Thyroid gland (tissue), 4 donors: Measurements from ENCODE around the gene CHST8. TPM values are rescaled to one million over a fixed set of nuclear protein-coding genes. Genes with fewer than 3 reads are reported as not detected.

Experiments used
- DNase-seq, 2 donors: peaks; one replicate each; pipeline ENCODE4 v3.0.0-alpha.2; 2019
- H3K27ac ChIP-seq, 3 donors: fragments of 200-600 bp; sonication (generic); 1 replicate in 2 of 3; 2 replicates in 1 of 3; pipeline ENCODE4 v1.5.1; 2016 to 2019; ENCODE audit warnings: mild to moderate bottlenecking in 1 of 3, moderate library complexity in 1 of 3
- H3K27me3 ChIP-seq: fragments of 200-600 bp; sonication (generic); one replicate; pipeline ENCODE4 v1.5.1; 2019
- H3K36me3 ChIP-seq, 2 donors: fragments of 200-600 bp; sonication (generic); one replicate each; pipeline ENCODE4 v1.5.1; 2016 to 2019
- H3K4me1 ChIP-seq, 2 donors: fragments of 200-600 bp; sonication (generic); one replicate each; pipeline ENCODE4 v1.5.1; 2017 to 2019
- H3K4me3 ChIP-seq, 3 donors: fragments of 200-600 bp; sonication (generic); replicated peaks in 1 of 3; 1 replicate in 2 of 3; 2 replicates in 1 of 3; pipeline ENCODE4 v1.5.1; 2016; ENCODE audit warnings: mild to moderate bottlenecking in 1 of 3
- H3K9me3 ChIP-seq: fragments of 200-600 bp; sonication (generic); one replicate; pipeline ENCODE4 v1.5.1; 2017
- CTCF ChIP-seq, 6 experiments: fragments of 200-600 bp in 3 of 6; fragments of 450-650 bp in 3 of 6; sonication (generic) in 3 of 6; IDR thresholded peaks; one replicate each; pipeline ENCODE4 v1.5.1; 2016 to 2019; ENCODE audit warnings: antibody characterized with exemption in 6 of 6, mild to moderate bottlenecking in 2 of 6, inconsistent platforms in 1 of 6, moderate library complexity in 1 of 6
- POLR2A ChIP-seq, 2 donors: fragments of 450-650 bp; IDR thresholded peaks; one replicate each; pipeline ENCODE4 v1.6.1; 2017; ENCODE audit warnings: antibody characterized with exemption in 2 of 2, mild to moderate bottlenecking in 2 of 2, moderate library complexity in 1 of 2
- WGBS, 2 donors: methylation state at CpG; one replicate each; pipeline ENCODE4 v1.1.5; 2017; 5-methylcytosine and 5-hydroxymethylcytosine counted together
- intact Hi-C: fragments of 100-400 bp; cut with DNase I; formaldehyde crosslinking; loops from one replicate; pipeline ENCODE4 v1.15.1; 2023
- total RNA-seq, 4 donors: library from RNA; depleted of rRNA; stranded (reverse); fragments of >200 nt; gene quantifications; one replicate each; pipeline ENCODE4 v1.2.3, GENCODE V29; 2016

CHST8 gene
- total RNA-seq, 4 donors from 2014 or later, result 0.83 to 2.6 (median 1.4) TPM; not detected in 1

- Histone ChIP-seq H3K27ac (no peak overlapping the region), H3K9me3 (no peaks in the 10 kb centered on the region), H3K27me3 (no peaks in the 10 kb centered on the region), H3K4me3 (no peak overlapping the region), H3K36me3 (no peaks in the 10 kb centered on the region), H3K4me1 (no peaks in the 10 kb centered on the region)
- WGBS, 2 donors, result 75 to 82% methylated on average over 8 of the region's 8 CpGs
- no peak for DNase-seq
- intact Hi-C loops, result no loop called here
- TF ChIP-seq CTCF (IDR thresholded peaks at IDR 0.05), result no peak
- no peak for TF ChIP-seq POLR2A (IDR thresholded peaks at IDR 0.05)
These were observed 124.4 kb downstream of the CHST8 start for GRCh38 chr19:33746159-33746558.

- Histone ChIP-seq H3K36me3 (no peaks in the 10 kb centered on the region), H3K4me1 (no peaks in the 10 kb centered on the region), H3K27ac (no peak overlapping the region), H3K9me3 (no peaks in the 10 kb centered on the region), H3K4me3 (no peak overlapping the region), H3K27me3 (no peaks in the 10 kb centered on the region)
- 41 to 44% methylated on average over 3 to 4 of the region's 4 CpGs for WGBS, 2 donors
- no peak for TF ChIP-seq CTCF (IDR thresholded peaks at IDR 0.05)
- no peak for TF ChIP-seq POLR2A (IDR thresholded peaks at IDR 0.05)
- no peak for DNase-seq
- intact Hi-C loops, result no loop called here
These were observed 125.5 kb downstream of the CHST8 start for GRCh38 chr19:33747273-33747672.

- no peaks in the 10 kb centered on the region for H3K9me3 ChIP-seq
These were observed 126.5 kb downstream of the CHST8 start for GRCh38 chr19:33748231-33748630.

GRCh38 chr19:33749016-33749415 is 127.3 kb downstream of the CHST8 start:
- Histone ChIP-seq H3K36me3 (no peaks in the 10 kb centered on the region), H3K9me3 (no peaks in the 10 kb centered on the region), H3K4me1 (no peaks in the 10 kb centered on the region), H3K4me3 (no peak overlapping the region), H3K27me3 (no peaks in the 10 kb centered on the region), H3K27ac (no peak overlapping the region)
- TF ChIP-seq CTCF (IDR thresholded peaks at IDR 0.05) (no peak), POLR2A (IDR thresholded peaks at IDR 0.05) (no peak)
- 75 to 80% methylated on average over 1 to 3 of the region's 3 CpGs for WGBS, 2 donors
- DNase-seq, result no peak
- intact Hi-C loops, result no loop called here

More at GRCh38 chr19:33748231-33748630, 126.5 kb downstream of the CHST8 start:
- Histone ChIP-seq H3K27me3 (no peaks in the 10 kb centered on the region), H3K4me1 (no peaks in the 10 kb centered on the region), H3K27ac (no peak overlapping the region), H3K36me3 (no peaks in the 10 kb centered on the region), H3K4me3 (no peak overlapping the region)
- 80 to 92% methylated on average over 7 to 8 of the region's 8 CpGs for WGBS, 2 donors
- no peak for DNase-seq
- intact Hi-C loops, result no loop called here
- TF ChIP-seq POLR2A (IDR thresholded peaks at IDR 0.05) (no peak), CTCF (IDR thresholded peaks at IDR 0.05) (no peak)

GRCh38 chr19:33749619-33750175 is 127.9 kb downstream of the CHST8 start:
- intact Hi-C loops, result no loop called here
- no peaks in the 10 kb centered on the region for H3K9me3 ChIP-seq
- TF ChIP-seq CTCF (IDR thresholded peaks at IDR 0.05) (no peak), POLR2A (IDR thresholded peaks at IDR 0.05) (no peak)
- H3K4me3 ChIP-seq, result no peak overlapping the region
- H3K27me3 ChIP-seq, result no peaks in the 10 kb centered on the region
- 86 to 100% methylated on average over 5 to 11 of the region's 12 CpGs for WGBS, 2 donors
- DNase-seq, result no peak
- no peaks in the 10 kb centered on the region for H3K36me3 ChIP-seq
- no peaks in the 10 kb centered on the region for H3K4me1 ChIP-seq
- H3K27ac ChIP-seq, result no peak overlapping the region
